Fibroblast of gingiva (primary cell): ENCODE data around the gene CALCOCO1.

ENCODE experiments used
- DNase-seq: peaks from one replicate; pipeline ENCODE4 v3.0.0-alpha.2; 2011; ENCODE audit warnings: low read depth

The CALCOCO1 gene

DNA sequence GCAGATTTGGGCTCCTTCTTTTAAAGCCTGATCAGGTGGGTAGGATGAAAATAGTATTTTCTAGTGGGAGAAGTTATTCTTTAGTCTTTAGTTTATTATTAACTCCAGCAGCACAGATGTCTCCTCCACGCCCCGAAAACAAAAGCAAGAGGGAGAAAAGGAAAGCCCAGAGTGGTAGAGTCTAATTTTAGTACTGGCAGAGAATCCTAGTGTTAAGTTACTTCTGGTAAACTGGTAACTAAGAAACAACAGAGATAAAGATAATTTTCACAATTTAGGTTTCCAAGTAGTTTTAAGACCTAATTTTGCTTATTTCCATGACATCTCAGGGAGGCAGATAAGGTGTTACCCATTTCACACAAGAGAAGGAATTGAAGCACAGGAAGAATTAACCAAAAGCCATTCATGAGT, 67.7 kb downstream of the CALCOCO1 start:
- peak; percentile 76 for DNase-seq

DNA sequence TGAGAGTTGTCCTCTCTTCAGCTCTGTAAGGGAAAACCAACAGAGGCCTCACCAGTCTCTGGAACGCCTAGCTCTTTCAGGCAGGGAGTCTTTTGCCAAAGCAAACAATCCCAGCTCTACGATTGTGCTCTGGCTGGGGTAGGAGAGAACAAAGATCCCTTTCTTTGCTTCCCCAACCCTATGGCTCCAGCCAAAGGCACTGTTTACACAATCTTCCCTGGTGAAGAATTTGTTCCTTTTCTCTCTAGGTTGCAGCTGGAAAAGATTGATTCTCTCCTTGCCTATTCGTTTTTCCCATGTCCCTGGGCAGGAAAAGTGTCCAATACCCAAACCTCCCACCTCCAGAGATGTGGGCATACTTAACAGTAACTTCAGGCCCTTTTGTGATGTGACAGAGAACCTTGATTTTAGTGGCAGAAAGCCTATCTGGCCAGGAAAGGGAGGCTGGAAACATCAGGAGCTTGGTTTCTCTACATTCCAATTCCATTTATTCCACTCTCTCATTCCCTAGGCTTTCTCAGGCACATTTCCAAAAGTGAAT, 68.2 kb downstream of the CALCOCO1 start:
- peak; percentile 90 for DNase-seq
